PC-3 (cell line): ENCODE data around the gene ST3GAL5.
"Not testable (repeated sequence)": the region's sequence is repeated elsewhere in the genome, so short reads cannot be mapped to it uniquely, and the experiment has no call there.

ENCODE experiments used
- CTCF ChIP-seq: fragments of 300-600 bp; sonication (generic); conservative IDR thresholded peaks from 2 replicates; pipeline ENCODE4 v1.5.1; 2017; ENCODE audit warnings: antibody characterized with exemption, low read depth, mild to moderate bottlenecking, low read length
- EZH2 ChIP-seq: fragments of 300-600 bp; sonication (generic); IDR thresholded peaks from one replicate; pipeline ENCODE4 v1.6.1; 2017; ENCODE audit warnings: antibody characterized with exemption, mild to moderate bottlenecking, low read length; ENCODE audit not compliant: unreplicated experiment
- EZH2phosphoT487 ChIP-seq: fragments of 300-600 bp; sonication (generic); IDR thresholded peaks from 2 replicates; pipeline ENCODE4 v1.6.1; 2018; ENCODE audit warnings: mild to moderate bottlenecking, antibody characterized with exemption, low read length, borderline replicate concordance

GRCh38 chr2:85894554-85895278 lies 5.9 kb upstream of the ST3GAL5 start:
- not testable (repeated sequence) for TF ChIP-seq CTCF, EZH2phosphoT487, EZH2
